Adrenal gland (tissue), 12 donors: ENCODE measurements around the gene PTGES2. TPM values are rescaled to one million over a fixed set of nuclear protein-coding genes. Genes with fewer than 3 reads are reported as not detected.

Experiments
- DNase-seq, 7 donors: peaks; one replicate each; pipeline ENCODE4 v3.0.0-alpha.2; 2019 to 2020
- H3K27ac ChIP-seq, 5 donors: fragments of 200-600 bp; sonication (generic) in 4 of 5; 1 replicate in 3 of 5; 2 replicates in 2 of 5; pipeline versions ENCODE4 v1.5.1 to v1.8.0; 2016 to 2020; ENCODE audit warnings: mild to moderate bottlenecking in 1 of 5
- H3K27me3 ChIP-seq: fragments of 200-600 bp; 2 replicates; pipeline ENCODE4 v1.8.0; 2021
- H3K36me3 ChIP-seq, 2 donors: fragments of 200-600 bp; replicated peaks in 1 of 2; 1 replicate in 1 of 2; 2 replicates in 1 of 2; pipeline versions ENCODE4 v1.5.1 to v1.8.0; 2018 to 2022
- H3K4me1 ChIP-seq, 2 donors: fragments of 200-600 bp; replicated peaks in 1 of 2; 1 replicate in 1 of 2; 2 replicates in 1 of 2; pipeline versions ENCODE4 v1.5.1 to v1.8.0; 2018 to 2021
- H3K4me3 ChIP-seq, 4 donors: fragments of 200-600 bp; sonication (generic) in 3 of 4; one replicate each; pipeline ENCODE4 v1.5.1; 2016 to 2018
- H3K9me3 ChIP-seq, 3 donors: fragments of 200-600 bp; sonication (generic) in 1 of 3; replicated peaks in 1 of 3; 1 replicate in 2 of 3; 2 replicates in 1 of 3; pipeline versions ENCODE4 v1.5.1 to v1.8.0; 2016 to 2021
- CTCF ChIP-seq, 6 experiments: fragments of 450-650 bp in 4 of 6; fragments of 200-600 bp in 2 of 6; sonication (generic) in 1 of 6; IDR thresholded peaks; 1 replicate in 5 of 6; 2 replicates in 1 of 6; pipeline versions ENCODE4 v1.5.1 to v1.8.0; 2016 to 2021; ENCODE audit warnings: antibody characterized with exemption in 6 of 6, mild to moderate bottlenecking in 2 of 6, moderate library complexity in 1 of 6
- POLR2A ChIP-seq, 2 donors: fragments of 450-650 bp; IDR thresholded peaks; one replicate each; pipeline ENCODE4 v1.6.1; 2017; ENCODE audit warnings: antibody characterized with exemption in 2 of 2, mild to moderate bottlenecking in 2 of 2, moderate library complexity in 1 of 2
- WGBS, 4 donors: extraction: QIAGEN DNeasy Blood & Tissue Kit in 2 of 4; methylation state at CpG; one replicate each; pipeline versions ENCODE4 v1.1.5 to v1.1.7; 2013 to 2017; 5-methylcytosine and 5-hydroxymethylcytosine counted together
- intact Hi-C, 2 donors: fragments of 100-400 bp; cut with DNase I; formaldehyde crosslinking; loops; one replicate each; pipeline versions ENCODE4 v1.14.1 to v1.15.0; 2022 to 2023
- polyA plus RNA-seq, 3 donors: library from polyadenylated mRNA; stranded (reverse); fragments of 200-250 nt in 2 of 3; fragments of 350-450 nt in 1 of 3; fragmentation: Illumina TruSeq in 1 of 3; extraction: RNeasy Lipid Tissue Mini Kit (QIAGEN cat#74804) in 1 of 3; gene quantifications; one replicate each; pipeline ENCODE4 v1.2.3, GENCODE V29; 2013 to 2014
- total RNA-seq, 9 donors: library from RNA; depleted of rRNA in 4 of 9; stranded (reverse); fragments of >200 nt in 4 of 9; fragments of 120-200 nt in 1 of 9; fragmentation: NEBNext Ultra II Directional in 1 of 9; extraction: Animal tissue kit (Norgen Biotek cat#: 25700) in 1 of 9; gene quantifications; one replicate each; pipeline versions ENCODE4 v1.1.0 to v1.2.4, GENCODE V29; 2013 to 2023
- donor health status: healthy with polysubstance abuse.
- donor health status: Bipolar disorder and iron deficiency.
- donor health status: DM: yes; HTN: yes; CAD: no.
- donor health status: DM: no; HTN: no; CAD: no.
- donor health status: DM: no; HTN: no; CAD: no.
- donor health status: DM: yes; HTN: yes; CAD: no.

PTGES2 gene
- total and polyA plus RNA-seq, 12 donors, result 64.8 to 147 (median 98.4) TPM

- H3K9me3 ChIP-seq, result no peaks in the 10 kb centered on the region
- H3K27ac ChIP-seq, result no peak overlapping the region
- WGBS, 4 donors, result 94 to 98% (median 95%) methylated on average over 3 to 4 of the region's 4 CpGs
- peaks cover 14 to 26% of the 10 kb centered on the region in 2 donors for H3K4me1 ChIP-seq
- H3K36me3 ChIP-seq, result peaks cover 0 to 64% of the 10 kb centered on the region in 2 donors
- TF ChIP-seq POLR2A (IDR thresholded peaks at IDR 0.05) (no peak), CTCF (IDR thresholded peaks at IDR 0.05) (no peak)
- intact Hi-C loops, result no loop called here
- H3K4me3 ChIP-seq, result no peak overlapping the region
- no peak for DNase-seq
- H3K27me3 ChIP-seq, result no peaks in the 10 kb centered on the region
Measured at GRCh38 chr9:128167209-128167608, 39.7 kb upstream of the PTGES2 start.

GRCh38 chr9:128166169-128166568, 38.6 kb upstream of the PTGES2 start:
- no peak overlapping the region for H3K4me3 ChIP-seq
- no peak for DNase-seq
- peak overlapping the region in 1 of 5 donors; percentile 32 for H3K27ac ChIP-seq
- H3K4me1 ChIP-seq, result peaks cover 19 to 35% of the 10 kb centered on the region in 2 donors
- intact Hi-C loops, result no loop called here
- no peaks in the 10 kb centered on the region for H3K9me3 ChIP-seq
- H3K36me3 ChIP-seq, result peaks cover 0 to 64% of the 10 kb centered on the region in 2 donors
- TF ChIP-seq CTCF (IDR thresholded peaks at IDR 0.05) (no peak), POLR2A (IDR thresholded peaks at IDR 0.05) (no peak)
- WGBS, 4 donors, result 87 to 90% (median 89%) methylated on average over 6 to 18 of the region's 18 CpGs
- H3K27me3 ChIP-seq, result no peaks in the 10 kb centered on the region

- TF ChIP-seq CTCF (IDR thresholded peaks at IDR 0.05), result no peak
- no peak for TF ChIP-seq POLR2A (IDR thresholded peaks at IDR 0.05)
- H3K27ac ChIP-seq, result peak overlapping the region in 3 of 5 donors; percentile 79 to 81 (median 79)
- H3K4me3 ChIP-seq, result no peak overlapping the region
- no peaks in the 10 kb centered on the region for H3K9me3 ChIP-seq
- H3K4me1 ChIP-seq, result peaks cover 27 to 41% of the 10 kb centered on the region in 2 donors
- intact Hi-C loops, result no loop called here
- H3K36me3 ChIP-seq, result peaks cover 0 to 50% of the 10 kb centered on the region in 2 donors
- WGBS, 4 donors, result 57 to 70% (median 62%) methylated on average over 10 to 14 of the region's 14 CpGs
- DNase-seq, result peak in 3 of 7 donors; percentile 59 to 80 (median 61)
- H3K27me3 ChIP-seq, result no peaks in the 10 kb centered on the region
Measured at GRCh38 chr9:128164307-128164885, 36.9 kb upstream of the PTGES2 start.

- Histone ChIP-seq H3K36me3 (peaks cover 0 to 43% of the 10 kb centered on the region in 2 donors), H3K27ac (peak overlapping the region in 3 of 5 donors; percentile 79 to 81 (median 79)), H3K27me3 (no peaks in the 10 kb centered on the region), H3K9me3 (no peaks in the 10 kb centered on the region), H3K4me1 (peaks cover 27 to 41% of the 10 kb centered on the region in 2 donors), H3K4me3 (no peak overlapping the region)
- DNase-seq, result no peak
- intact Hi-C loops, result no loop called here
- TF ChIP-seq POLR2A (IDR thresholded peaks at IDR 0.05) (no peak), CTCF (IDR thresholded peaks at IDR 0.05) (no peak)
- 95 to 98% (median 98%) methylated on average over 8 to 10 of the region's 10 CpGs for WGBS, 4 donors
Measured at GRCh38 chr9:128163523-128164306, 36.2 kb upstream of the PTGES2 start.
